NCI-H1105 treated with DMSO at 0.1 percent for 48 hours (cell line): ENCODE results near the gene MSH4.
"Not testable (repeated sequence)": the region's sequence is repeated elsewhere in the genome, so short reads cannot be mapped to it uniquely, and the experiment has no call there.

Experiments
- DNase-seq: peaks from one replicate; lab custom pipeline; 2025; lab: John Stamatoyannopoulos, UW

The MSH4 gene

GRCh38 chr1:75796376-75797272 is at the start of gene MSH4:
Gene MSH4, plus strand, starts transcription at chr1:75796882. Its CDS starts 104 bp downstream, at chr1:75796986.
- peak; percentile 83 for DNase-seq

GRCh38 chr1:75757210-75757609 is 39.5 kb upstream of the MSH4 start:
- not testable (repeated sequence) for DNase-seq

GRCh38 chr1:75758543-75758942 is 38.1 kb upstream of the MSH4 start:
- not testable (repeated sequence) for DNase-seq

- no peak for DNase-seq
Observed at GRCh38 chr1:75764057-75764655, 32.5 kb upstream of the MSH4 start.

GRCh38 chr1:75765697-75766355 is 30.9 kb upstream of the MSH4 start:
- no peak for DNase-seq

- DNase-seq = no peak
Observed at GRCh38 chr1:75768016-75768415, 28.7 kb upstream of the MSH4 start.

- DNase-seq = no peak
Observed at GRCh38 chr1:75770761-75771160, 25.9 kb upstream of the MSH4 start.

GRCh38 chr1:75771978-75772377 is 24.7 kb upstream of the MSH4 start:
- no peak for DNase-seq

- not testable (repeated sequence) for DNase-seq
Observed at GRCh38 chr1:75777812-75778211, 18.9 kb upstream of the MSH4 start.

GRCh38 chr1:75778694-75779093 is 18.0 kb upstream of the MSH4 start:
- not testable (repeated sequence) for DNase-seq

- not testable (repeated sequence) for DNase-seq
Observed at GRCh38 chr1:75780183-75780582, 16.5 kb upstream of the MSH4 start.

GRCh38 chr1:75783920-75784319 is 12.8 kb upstream of the MSH4 start:
- not testable (repeated sequence) for DNase-seq

GRCh38 chr1:75785320-75785982 is 11.2 kb upstream of the MSH4 start:
- DNase-seq = no peak

- peak; percentile 96 for DNase-seq
Observed at GRCh38 chr1:75785983-75786853, 10.5 kb upstream of the MSH4 start, which contains the start of gene RABGGTB. Gene RABGGTB, plus strand, starts transcription at chr1:75786256. Its CDS starts 16 bp downstream, at chr1:75786272.

GRCh38 chr1:75786901-75787493 is 9.7 kb upstream of the MSH4 start:
- no peak for DNase-seq

- no peak for DNase-seq
Observed at GRCh38 chr1:75787524-75787923, 9.2 kb upstream of the MSH4 start.

- no peak for DNase-seq
Observed at GRCh38 chr1:75789988-75790387, 6.7 kb upstream of the MSH4 start.

GRCh38 chr1:75791022-75791421 is 5.7 kb upstream of the MSH4 start:
- no peak for DNase-seq

- no peak for DNase-seq
Observed at GRCh38 chr1:75792091-75792490, 4.6 kb upstream of the MSH4 start.

- DNase-seq = no peak
Observed at GRCh38 chr1:75794382-75794781, 2.3 kb upstream of the MSH4 start.

GRCh38 chr1:75795703-75796193 is 934 bp upstream of the MSH4 start:
- DNase-seq = no peak
